Liver (tissue), 3 donors: ENCODE results near the gene GPATCH8.

Experiments
- ATF3 ChIP-seq: IDR thresholded peaks from 2 replicates; pipeline ENCODE4 v1.6.1; 2016; ENCODE audit warnings: antibody characterized with exemption
- CTCF ChIP-seq: fragments of 150-350 bp; IDR thresholded peaks from 2 replicates; pipeline ENCODE4 v1.5.1; 2017; ENCODE audit warnings: improper control_type of control experiment, low read depth, low read length; ENCODE audit not compliant: missing input control
- MAX ChIP-seq: IDR thresholded peaks from 2 replicates; pipeline ENCODE4 v1.6.1; 2016; ENCODE audit warnings: antibody characterized with exemption
- donor health status: healthy.
- donor health status: healthy.

- TF ChIP-seq CTCF (no peak), ATF3 (no peak), MAX (no peak)
These were observed 112.8 kb downstream of the GPATCH8 start for GRCh38 chr17:44390250-44390870.
